ENCODE measurements around the gene POLR2M. TPM values are rescaled to one million over a fixed set of nuclear protein-coding genes. Genes with fewer than 3 reads are reported as not detected.

The POLR2M gene
- total RNA-seq, 1 donor from 2014 or later, result 53.6 TPM

DNA sequence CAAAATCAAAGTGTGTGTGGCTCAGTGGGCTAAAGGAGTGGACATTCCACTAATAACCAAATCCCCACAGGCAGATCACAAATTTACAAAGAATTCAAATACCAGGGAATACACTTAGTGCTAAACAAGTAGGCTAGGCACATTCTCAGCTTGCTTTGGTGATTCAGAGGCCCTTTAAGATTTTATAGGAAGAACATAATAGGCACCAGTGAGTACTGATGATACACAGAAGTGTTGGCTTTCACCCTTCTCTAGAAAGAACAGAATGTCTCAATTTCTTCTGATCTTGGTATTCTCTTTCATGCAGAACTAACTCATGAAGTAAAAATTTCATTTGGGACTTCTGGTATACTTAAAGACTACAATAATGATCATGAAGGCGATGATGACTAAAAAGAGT, 55.0 kb downstream of the POLR2M start:
- TF ChIP-seq, protein P1, sequence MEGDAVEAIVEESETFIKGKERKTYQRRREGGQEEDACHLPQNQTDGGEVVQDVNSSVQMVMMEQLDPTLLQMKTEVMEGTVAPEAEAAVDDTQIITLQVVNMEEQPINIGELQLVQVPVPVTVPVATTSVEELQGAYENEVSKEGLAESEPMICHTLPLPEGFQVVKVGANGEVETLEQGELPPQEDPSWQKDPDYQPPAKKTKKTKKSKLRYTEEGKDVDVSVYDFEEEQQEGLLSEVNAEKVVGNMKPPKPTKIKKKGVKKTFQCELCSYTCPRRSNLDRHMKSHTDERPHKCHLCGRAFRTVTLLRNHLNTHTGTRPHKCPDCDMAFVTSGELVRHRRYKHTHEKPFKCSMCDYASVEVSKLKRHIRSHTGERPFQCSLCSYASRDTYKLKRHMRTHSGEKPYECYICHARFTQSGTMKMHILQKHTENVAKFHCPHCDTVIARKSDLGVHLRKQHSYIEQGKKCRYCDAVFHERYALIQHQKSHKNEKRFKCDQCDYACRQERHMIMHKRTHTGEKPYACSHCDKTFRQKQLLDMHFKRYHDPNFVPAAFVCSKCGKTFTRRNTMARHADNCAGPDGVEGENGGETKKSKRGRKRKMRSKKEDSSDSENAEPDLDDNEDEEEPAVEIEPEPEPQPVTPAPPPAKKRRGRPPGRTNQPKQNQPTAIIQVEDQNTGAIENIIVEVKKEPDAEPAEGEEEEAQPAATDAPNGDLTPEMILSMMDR (IDR thresholded peaks at IDR 0.05; ENCODE audit: borderline replicate concordance), result no peak
- Histone ChIP-seq H3K4me3 (no peak overlapping the region), H3K27me3 (ENCODE audit: low read depth) (no peaks in the 10 kb centered on the region), H3K27ac (replicated peaks) (no peak overlapping the region), H3K36me3 (no peaks in the 10 kb centered on the region), H3K9me3 (replicated peaks) (no peaks in the 10 kb centered on the region), H3K4me1 (no peaks in the 10 kb centered on the region)
- intact Hi-C loops (cut with micrococcal nuclease), result no loop called here
- no peak for DNase-seq

DNA sequence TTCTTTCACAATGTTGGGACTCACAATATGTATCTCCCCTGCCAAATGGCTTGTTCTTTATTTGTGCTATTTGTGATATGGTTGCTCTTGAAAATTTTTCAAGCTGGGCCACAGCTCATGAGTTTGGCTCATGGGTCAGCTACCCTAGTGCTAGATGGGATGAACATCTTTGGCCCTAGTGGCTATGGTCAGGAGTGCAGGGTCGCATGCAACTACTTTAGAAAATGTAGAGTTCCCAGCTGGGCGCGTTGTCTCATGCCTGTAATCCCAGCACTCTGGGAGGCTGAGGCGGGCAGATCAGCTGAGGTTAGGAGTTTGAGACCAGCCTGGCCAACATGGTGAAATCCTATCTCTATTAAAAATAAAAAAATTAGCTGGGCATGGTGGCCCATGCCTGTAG, 55.8 kb downstream of the POLR2M start:
- DNase-seq, result no peak
- H3K9me3 ChIP-seq (replicated peaks), result no peaks in the 10 kb centered on the region
- TF ChIP-seq, protein P1 (IDR thresholded peaks at IDR 0.05; ENCODE audit: borderline replicate concordance), result no peak
- intact Hi-C loops (cut with micrococcal nuclease), result no loop called here
- H3K27ac ChIP-seq (replicated peaks), result no peak overlapping the region
- no peaks in the 10 kb centered on the region for H3K27me3 ChIP-seq (ENCODE audit: low read depth)
- H3K4me1 ChIP-seq, result no peaks in the 10 kb centered on the region
- H3K36me3 ChIP-seq, result no peaks in the 10 kb centered on the region
- H3K4me3 ChIP-seq, result no peak overlapping the region

DNA sequence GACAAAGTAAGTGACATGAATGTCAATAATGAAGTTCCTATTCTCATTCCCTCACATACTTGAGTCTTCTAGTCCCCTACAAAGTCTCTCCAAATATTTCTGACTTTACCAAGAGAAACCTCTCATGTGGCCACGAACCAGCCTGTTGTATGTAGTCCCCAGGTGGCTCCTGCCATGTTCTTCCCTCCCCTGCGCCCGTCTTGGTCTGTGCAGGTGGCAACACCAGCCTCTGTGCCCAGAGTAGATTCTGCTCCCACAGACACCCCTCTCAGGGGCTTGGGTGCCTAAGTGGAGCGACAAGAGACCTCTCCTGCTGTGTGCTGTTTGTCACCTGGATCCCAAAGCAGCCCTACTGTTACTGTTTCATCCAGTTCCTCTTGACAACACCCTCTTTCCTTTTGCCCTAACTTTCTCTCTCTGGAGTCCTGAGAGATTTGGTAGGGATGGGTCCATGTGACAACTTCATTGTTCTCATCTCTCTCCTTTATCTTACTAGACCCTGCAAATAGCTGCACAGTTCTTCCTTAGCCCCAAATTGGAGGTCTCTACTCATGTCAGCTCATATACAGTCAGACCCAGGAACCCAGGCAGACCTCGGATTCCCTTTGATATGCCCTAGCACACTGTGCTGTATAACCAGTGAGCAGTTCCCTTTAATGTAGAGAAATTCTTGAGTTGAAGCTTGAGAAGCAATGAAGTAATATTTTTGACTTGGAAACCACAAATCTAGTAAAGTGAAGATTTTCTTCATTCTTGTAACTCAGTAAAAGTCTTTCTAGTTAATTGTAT, 56.9 kb downstream of the POLR2M start:
- intact Hi-C loops (cut with micrococcal nuclease), result no loop called here
- TF ChIP-seq, protein P1 (IDR thresholded peaks at IDR 0.05; ENCODE audit: borderline replicate concordance), result no peak
- Histone ChIP-seq H3K27me3 (ENCODE audit: low read depth) (no peaks in the 10 kb centered on the region), H3K36me3 (no peaks in the 10 kb centered on the region), H3K4me3 (no peak overlapping the region), H3K4me1 (no peaks in the 10 kb centered on the region), H3K27ac (replicated peaks) (no peak overlapping the region), H3K9me3 (replicated peaks) (no peaks in the 10 kb centered on the region)
- no peak for DNase-seq

Other genes starting within 250 kb of the POLR2M start
- gene MYZAP, start 114.8 kb upstream of the POLR2M start, total RNA-seq, result 934 TPM

Measured in left ventricle myocardium inferior (tissue), 1 donor.